ENCODE data around the gene RHNO1.

RHNO1 gene

DNA sequence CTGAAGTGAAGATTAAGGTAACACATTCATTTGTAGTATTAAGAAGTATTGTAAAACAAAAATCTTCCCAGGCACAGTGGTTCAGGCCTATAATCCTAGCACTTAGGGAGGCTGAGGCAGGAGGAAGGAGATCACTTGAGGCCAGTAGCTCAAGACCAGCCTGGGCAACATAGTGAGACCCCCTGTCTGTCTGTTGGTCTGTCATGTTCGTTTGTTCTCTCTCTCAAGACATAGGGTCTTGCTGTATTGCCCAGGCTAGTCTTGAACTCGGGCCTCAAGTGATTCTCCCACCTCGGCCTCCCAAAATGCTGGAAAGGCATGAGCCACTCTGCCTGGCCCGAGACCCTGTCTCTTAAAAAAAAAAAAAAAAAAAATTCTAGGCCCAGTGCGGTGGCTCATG, 20.4 kb downstream of the RHNO1 start:
- TF ChIP-seq, protein P1, sequence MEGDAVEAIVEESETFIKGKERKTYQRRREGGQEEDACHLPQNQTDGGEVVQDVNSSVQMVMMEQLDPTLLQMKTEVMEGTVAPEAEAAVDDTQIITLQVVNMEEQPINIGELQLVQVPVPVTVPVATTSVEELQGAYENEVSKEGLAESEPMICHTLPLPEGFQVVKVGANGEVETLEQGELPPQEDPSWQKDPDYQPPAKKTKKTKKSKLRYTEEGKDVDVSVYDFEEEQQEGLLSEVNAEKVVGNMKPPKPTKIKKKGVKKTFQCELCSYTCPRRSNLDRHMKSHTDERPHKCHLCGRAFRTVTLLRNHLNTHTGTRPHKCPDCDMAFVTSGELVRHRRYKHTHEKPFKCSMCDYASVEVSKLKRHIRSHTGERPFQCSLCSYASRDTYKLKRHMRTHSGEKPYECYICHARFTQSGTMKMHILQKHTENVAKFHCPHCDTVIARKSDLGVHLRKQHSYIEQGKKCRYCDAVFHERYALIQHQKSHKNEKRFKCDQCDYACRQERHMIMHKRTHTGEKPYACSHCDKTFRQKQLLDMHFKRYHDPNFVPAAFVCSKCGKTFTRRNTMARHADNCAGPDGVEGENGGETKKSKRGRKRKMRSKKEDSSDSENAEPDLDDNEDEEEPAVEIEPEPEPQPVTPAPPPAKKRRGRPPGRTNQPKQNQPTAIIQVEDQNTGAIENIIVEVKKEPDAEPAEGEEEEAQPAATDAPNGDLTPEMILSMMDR (IDR thresholded peaks at IDR 0.05; ENCODE audit: control insufficient read depth, extremely low read depth, insufficient read depth): no peak
- no peak for DNase-seq (ENCODE audit: low read depth)
- H3K4me3 ChIP-seq (ENCODE audit: low read depth, low read length): no peak overlapping the region

DNA sequence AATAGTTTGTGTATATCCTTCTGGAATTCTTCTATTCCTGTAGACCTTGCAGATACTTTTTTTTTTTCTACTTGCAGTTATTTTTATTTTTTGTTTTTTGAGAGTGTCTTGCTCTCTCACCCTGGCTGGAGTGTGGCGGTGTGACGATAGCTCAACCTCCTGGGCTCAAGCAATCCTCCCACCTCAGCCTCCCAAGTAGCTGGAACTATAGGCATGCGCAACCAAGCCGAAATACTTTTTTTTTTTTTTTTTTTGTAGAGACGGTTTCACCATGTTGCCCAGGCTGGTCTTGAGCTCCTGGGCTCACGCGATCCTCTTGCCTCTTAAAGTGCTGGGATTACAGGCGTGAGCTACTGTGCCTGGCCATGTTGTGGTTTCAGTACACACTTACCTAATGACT, 23.6 kb downstream of the RHNO1 start:
- DNase-seq (ENCODE audit: low read depth): no peak
- no peak overlapping the region for H3K4me3 ChIP-seq (ENCODE audit: low read depth, low read length)
- TF ChIP-seq, protein P1 (IDR thresholded peaks at IDR 0.05; ENCODE audit: control insufficient read depth, extremely low read depth, insufficient read depth): no peak

DNA sequence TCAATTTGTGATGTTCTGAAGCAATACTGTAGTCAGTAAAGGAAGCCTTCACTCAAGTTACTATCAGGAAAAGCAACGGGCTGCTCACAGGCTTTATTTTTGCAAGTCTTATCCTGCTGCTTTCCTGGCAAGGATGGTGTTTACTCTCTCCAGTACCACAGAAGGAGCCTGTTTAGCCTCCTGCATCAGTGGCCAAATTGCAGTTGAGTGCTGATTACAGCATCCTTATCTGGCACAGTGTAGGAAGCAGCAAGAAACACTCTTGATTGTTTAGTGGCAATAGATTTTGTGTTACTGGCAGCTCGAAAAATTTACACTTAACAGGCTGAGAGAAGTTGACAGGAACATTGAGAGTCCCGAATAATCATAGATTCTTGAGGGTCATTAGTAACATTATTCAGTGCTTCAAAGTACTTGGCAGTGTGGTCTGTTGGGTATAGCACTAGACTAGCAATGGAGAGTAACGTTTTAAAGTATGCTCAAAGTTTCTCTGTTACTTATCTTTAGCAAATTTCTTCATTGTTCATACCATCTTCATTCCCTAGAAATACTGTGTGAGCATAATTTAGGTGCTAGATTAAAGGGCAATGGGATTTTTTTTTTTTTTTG, 25.4 kb downstream of the RHNO1 start:
- H3K4me3 ChIP-seq (ENCODE audit: low read depth, low read length): no peak overlapping the region
- TF ChIP-seq, protein P1 (IDR thresholded peaks at IDR 0.05; ENCODE audit: control insufficient read depth, extremely low read depth, insufficient read depth): no peak
- peak; percentile 82 for DNase-seq (ENCODE audit: low read depth)

DNA sequence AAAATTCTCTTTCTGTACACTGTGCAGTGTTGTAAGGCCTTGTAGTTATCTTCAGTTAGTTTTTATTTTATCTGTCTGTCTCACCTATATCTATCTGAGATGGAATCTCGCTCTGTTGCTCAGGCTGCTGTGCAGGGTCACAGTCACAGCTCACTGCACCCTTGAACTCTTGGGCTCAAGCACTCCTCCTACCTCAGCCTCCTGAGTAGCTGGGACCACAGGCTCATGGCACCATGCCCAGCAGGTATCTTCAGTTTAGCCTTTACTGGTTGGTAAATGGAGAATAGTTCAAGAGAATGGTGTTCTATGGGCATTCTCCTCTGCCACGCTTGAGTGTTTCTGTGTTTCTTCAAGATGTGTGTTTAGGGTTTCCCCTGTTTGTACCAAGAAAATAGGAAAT, 27.2 kb downstream of the RHNO1 start:
- no peak for DNase-seq (ENCODE audit: low read depth)
- H3K4me3 ChIP-seq (ENCODE audit: low read depth, low read length): no peak overlapping the region
- TF ChIP-seq, protein P1 (IDR thresholded peaks at IDR 0.05; ENCODE audit: control insufficient read depth, extremely low read depth, insufficient read depth): no peak

DNA sequence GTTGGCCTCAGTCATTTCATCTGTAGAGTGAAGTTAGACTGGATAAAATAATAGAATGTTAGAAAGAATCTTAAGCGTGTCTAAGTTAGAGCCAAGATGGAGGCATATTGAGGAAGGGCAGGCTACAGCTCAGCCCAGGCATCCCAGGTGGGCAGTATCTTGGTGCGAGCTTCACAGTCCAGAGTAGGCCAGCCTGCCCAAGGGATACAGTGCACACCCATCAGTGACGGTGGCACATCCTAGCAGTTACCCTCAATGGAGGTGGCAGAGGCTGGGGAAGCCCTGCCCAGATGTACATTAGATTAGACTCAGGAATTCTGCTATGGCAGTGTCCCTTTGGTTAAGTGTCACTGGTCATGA, 35.2 kb downstream of the RHNO1 start:
- DNase-seq (ENCODE audit: low read depth): no peak
- no peak overlapping the region for H3K4me3 ChIP-seq (ENCODE audit: low read depth, low read length)
- TF ChIP-seq, protein P1 (IDR thresholded peaks at IDR 0.05; ENCODE audit: control insufficient read depth, extremely low read depth, insufficient read depth): no peak

DNA sequence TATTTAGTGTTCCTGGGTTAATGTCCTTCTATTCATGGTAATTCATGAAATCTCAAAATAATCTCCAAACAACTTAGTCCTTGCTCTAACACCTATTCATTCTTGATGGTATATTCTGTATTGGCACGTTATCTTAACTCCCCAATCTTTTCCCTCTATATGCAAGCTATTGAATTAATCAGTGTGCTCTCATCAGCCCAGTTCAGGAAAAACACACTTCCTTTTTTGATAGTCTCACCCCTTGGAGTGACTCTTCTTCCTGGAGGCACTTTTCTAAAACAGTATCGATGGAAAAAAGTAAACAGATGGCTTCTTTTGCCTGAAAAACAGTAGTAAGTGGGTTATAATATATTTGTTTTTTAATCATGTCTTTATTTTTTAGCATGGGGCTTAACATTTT, 42.2 kb downstream of the RHNO1 start:
- TF ChIP-seq, protein P1 (IDR thresholded peaks at IDR 0.05; ENCODE audit: control insufficient read depth, extremely low read depth, insufficient read depth): no peak
- no peak for DNase-seq (ENCODE audit: low read depth)
- no peak overlapping the region for H3K4me3 ChIP-seq (ENCODE audit: low read depth, low read length)

DNA sequence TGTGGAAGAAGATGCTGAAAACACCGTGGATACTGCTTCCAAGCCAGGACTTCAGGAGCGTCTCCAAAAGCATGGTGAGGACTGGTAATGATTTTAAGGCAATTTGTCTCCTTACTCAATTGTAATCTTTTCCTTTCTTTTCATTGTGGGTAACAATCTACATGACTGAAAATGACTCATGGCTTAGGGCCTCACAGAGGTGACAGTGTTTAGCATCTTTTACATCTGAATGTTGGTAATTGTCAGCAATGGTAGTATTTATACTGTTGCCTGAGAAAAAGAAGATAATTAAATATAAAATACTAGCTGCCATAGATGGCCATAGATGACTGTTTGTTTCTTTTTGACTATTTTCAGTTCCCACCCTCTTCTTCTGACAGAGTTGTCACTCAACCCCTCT, 45.3 kb downstream of the RHNO1 start:
- TF ChIP-seq, protein P1 (IDR thresholded peaks at IDR 0.05; ENCODE audit: control insufficient read depth, extremely low read depth, insufficient read depth): no peak
- no peak overlapping the region for H3K4me3 ChIP-seq (ENCODE audit: low read depth, low read length)
- DNase-seq (ENCODE audit: low read depth): no peak
